Astrocyte (in vitro differentiated cells and primary cell): ENCODE results near the gene ACBD7. TPM values are rescaled to one million over a fixed set of nuclear protein-coding genes. Genes with fewer than 3 reads are reported as not detected.

Source experiments
- DNase-seq: peaks from one replicate; pipeline ENCODE4 v3.0.0-alpha.2; 2010; ENCODE audit warnings: low read depth
- FAIRE-seq: peaks from 2 replicates; lab custom pipeline; 2011; peaks lifted over from hg19 to GRCh38; lab: Jason Lieb, UNC
- H2AFZ ChIP-seq: 2 replicates; pipeline ENCODE4 v1.6.0; 2012; ENCODE audit warnings: low read depth, low read length, inconsistent platforms
- H3K27ac ChIP-seq: 2 replicates; pipeline ENCODE4 v1.5.1; 2011; ENCODE audit warnings: low read depth, low read length, inconsistent platforms
- H3K27me3 ChIP-seq: 2 replicates; pipeline ENCODE4 v1.6.0; 2011; ENCODE audit warnings: low read length, inconsistent platforms; ENCODE audit not compliant: insufficient read depth
- H3K36me3 ChIP-seq: 2 replicates; pipeline ENCODE4 v1.5.1; 2011; ENCODE audit warnings: low read length, inconsistent platforms; ENCODE audit not compliant: insufficient read depth
- H3K4me1 ChIP-seq: 2 replicates; pipeline ENCODE4 v1.5.1; 2011; ENCODE audit warnings: low read length, inconsistent platforms; ENCODE audit not compliant: insufficient read depth
- H3K4me2 ChIP-seq: 2 replicates; pipeline ENCODE4 v1.6.0; 2012; ENCODE audit warnings: low read length, inconsistent platforms
- H3K4me3 ChIP-seq: 2 replicates; pipeline ENCODE4 v1.5.1; 2011; ENCODE audit warnings: low read depth, mild to moderate bottlenecking, low read length, inconsistent platforms; ENCODE audit not compliant: insufficient read depth
- H3K79me2 ChIP-seq: 2 replicates; pipeline ENCODE4 v1.6.0; 2012; ENCODE audit warnings: mild to moderate bottlenecking, low read length, inconsistent platforms; ENCODE audit not compliant: insufficient read depth
- H3K9ac ChIP-seq: 2 replicates; pipeline ENCODE4 v1.6.0; 2012; ENCODE audit warnings: mild to moderate bottlenecking, low read length, inconsistent platforms
- H3K9me3 ChIP-seq: 2 replicates; pipeline ENCODE4 v1.5.1; 2012; ENCODE audit warnings: low read depth, mild to moderate bottlenecking, low read length, inconsistent platforms; ENCODE audit not compliant: insufficient read depth
- H4K20me1 ChIP-seq: 2 replicates; pipeline ENCODE4 v1.6.0; 2012; ENCODE audit warnings: low read length, inconsistent platforms; ENCODE audit not compliant: insufficient read depth
- H3K27ac Mint-ChIP-seq: one replicate; pipeline ENCODE4 v1.8.0; 2021; ENCODE audit warnings: mild to moderate bottlenecking, mixed read lengths; ENCODE audit not compliant: unreplicated experiment
- H3K27me3 Mint-ChIP-seq: one replicate; pipeline ENCODE4 v1.8.0; 2021; ENCODE audit warnings: low read depth, mixed read lengths; ENCODE audit not compliant: unreplicated experiment
- H3K36me3 Mint-ChIP-seq: one replicate; pipeline ENCODE4 v1.8.0; 2021; ENCODE audit warnings: low read depth, mixed read lengths; ENCODE audit not compliant: unreplicated experiment
- H3K4me1 Mint-ChIP-seq: one replicate; pipeline ENCODE4 v1.8.0; 2021; ENCODE audit warnings: low read depth, mixed read lengths; ENCODE audit not compliant: unreplicated experiment
- H3K4me3 Mint-ChIP-seq: one replicate; pipeline ENCODE4 v1.8.0; 2021; ENCODE audit warnings: mild to moderate bottlenecking, moderate library complexity, mixed read lengths; ENCODE audit not compliant: unreplicated experiment
- H3K9me3 Mint-ChIP-seq: one replicate; pipeline ENCODE4 v1.8.0; 2021; ENCODE audit warnings: mild to moderate bottlenecking, mixed read lengths; ENCODE audit not compliant: unreplicated experiment
- EZH2 ChIP-seq: IDR thresholded peaks from 2 replicates; pipeline ENCODE4 v1.6.1; 2012; ENCODE audit warnings: mild to moderate bottlenecking, low read length, inconsistent platforms; ENCODE audit not compliant: insufficient read depth
- total RNA-seq: library from RNA; stranded (reverse); gene quantifications from 2 replicates; pipeline ENCODE4 v1.2.1, GENCODE V29; 2021
- TF ChIP-seq, protein P1 (sequence below): IDR thresholded peaks from 2 replicates; pipeline ENCODE4 v1.5.1; 2011; ENCODE audit warnings: low read depth, mild to moderate bottlenecking, inconsistent platforms, low read length, moderate library complexity; ENCODE audit not compliant: insufficient read depth

ACBD7 gene
- total RNA-seq, 1 donor from 2014 or later, result 0.79 TPM

- Mint-ChIP-seq H3K27ac (no peak overlapping the region), H3K4me3 (no peak overlapping the region), H3K9me3 (peaks cover 19% of the 10 kb centered on the region), H3K36me3 (peaks cover 8% of the 10 kb centered on the region), H3K27me3 (no peaks in the 10 kb centered on the region), H3K4me1 (no peaks in the 10 kb centered on the region)
- Histone ChIP-seq H4K20me1 (no peaks in the 10 kb centered on the region), H3K9ac (no peak overlapping the region), H3K9me3 (peaks cover 4% of the 10 kb centered on the region), H3K36me3 (no peaks in the 10 kb centered on the region), H3K27ac (no peak overlapping the region), H3K4me2 (no peak overlapping the region), H3K79me2 (no peaks in the 10 kb centered on the region), H3K4me1 (no peaks in the 10 kb centered on the region), H3K27me3 (no peaks in the 10 kb centered on the region), H2AFZ (no peak overlapping the region), H3K4me3 (no peak overlapping the region)
- FAIRE-seq, result no peak
- TF ChIP-seq, protein P1, sequence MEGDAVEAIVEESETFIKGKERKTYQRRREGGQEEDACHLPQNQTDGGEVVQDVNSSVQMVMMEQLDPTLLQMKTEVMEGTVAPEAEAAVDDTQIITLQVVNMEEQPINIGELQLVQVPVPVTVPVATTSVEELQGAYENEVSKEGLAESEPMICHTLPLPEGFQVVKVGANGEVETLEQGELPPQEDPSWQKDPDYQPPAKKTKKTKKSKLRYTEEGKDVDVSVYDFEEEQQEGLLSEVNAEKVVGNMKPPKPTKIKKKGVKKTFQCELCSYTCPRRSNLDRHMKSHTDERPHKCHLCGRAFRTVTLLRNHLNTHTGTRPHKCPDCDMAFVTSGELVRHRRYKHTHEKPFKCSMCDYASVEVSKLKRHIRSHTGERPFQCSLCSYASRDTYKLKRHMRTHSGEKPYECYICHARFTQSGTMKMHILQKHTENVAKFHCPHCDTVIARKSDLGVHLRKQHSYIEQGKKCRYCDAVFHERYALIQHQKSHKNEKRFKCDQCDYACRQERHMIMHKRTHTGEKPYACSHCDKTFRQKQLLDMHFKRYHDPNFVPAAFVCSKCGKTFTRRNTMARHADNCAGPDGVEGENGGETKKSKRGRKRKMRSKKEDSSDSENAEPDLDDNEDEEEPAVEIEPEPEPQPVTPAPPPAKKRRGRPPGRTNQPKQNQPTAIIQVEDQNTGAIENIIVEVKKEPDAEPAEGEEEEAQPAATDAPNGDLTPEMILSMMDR, result no peak
- TF ChIP-seq EZH2, result no peak
- DNase-seq, result no peak
Measured at GRCh38 chr10:15069230-15069629, 19.3 kb downstream of the ACBD7 start.

DNA sequence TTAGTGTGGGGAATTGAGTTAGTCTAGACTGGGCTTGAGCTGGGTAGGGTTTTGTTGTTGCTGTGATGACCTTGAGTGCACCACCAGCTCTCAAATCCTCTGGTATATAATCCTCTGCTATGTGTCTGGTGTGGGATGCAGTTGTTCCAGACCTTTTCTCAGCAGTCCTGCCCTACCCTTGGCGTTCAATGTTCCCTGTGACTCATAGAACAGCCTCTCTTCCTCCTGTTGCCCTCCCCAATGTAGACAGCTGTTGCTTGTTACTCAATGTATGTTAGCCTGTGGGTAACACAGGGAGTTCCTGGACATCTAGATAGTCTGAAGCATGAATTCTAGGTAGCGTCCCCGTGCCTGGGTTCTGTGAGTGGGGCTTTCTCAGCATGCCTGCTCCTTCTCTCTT, 19.8 kb downstream of the ACBD7 start:
- Histone ChIP-seq H4K20me1 (no peaks in the 10 kb centered on the region), H3K27ac (no peak overlapping the region), H3K4me2 (no peak overlapping the region), H3K4me3 (no peak overlapping the region), H3K36me3 (no peaks in the 10 kb centered on the region), H3K79me2 (no peaks in the 10 kb centered on the region), H3K9ac (no peak overlapping the region), H3K4me1 (no peaks in the 10 kb centered on the region), H3K9me3 (peaks cover 4% of the 10 kb centered on the region), H2AFZ (no peak overlapping the region), H3K27me3 (no peaks in the 10 kb centered on the region)
- peaks cover 8% of the 10 kb centered on the region for H3K36me3 Mint-ChIP-seq
- no peaks in the 10 kb centered on the region for H3K27me3 Mint-ChIP-seq
- peak; percentile 3 for DNase-seq
- H3K9me3 Mint-ChIP-seq, result peaks cover 19% of the 10 kb centered on the region
- no peak overlapping the region for H3K27ac Mint-ChIP-seq
- no peak for FAIRE-seq
- H3K4me3 Mint-ChIP-seq, result no peak overlapping the region
- no peaks in the 10 kb centered on the region for H3K4me1 Mint-ChIP-seq
- TF ChIP-seq EZH2, result no peak
- TF ChIP-seq, protein P1, result no peak

DNA sequence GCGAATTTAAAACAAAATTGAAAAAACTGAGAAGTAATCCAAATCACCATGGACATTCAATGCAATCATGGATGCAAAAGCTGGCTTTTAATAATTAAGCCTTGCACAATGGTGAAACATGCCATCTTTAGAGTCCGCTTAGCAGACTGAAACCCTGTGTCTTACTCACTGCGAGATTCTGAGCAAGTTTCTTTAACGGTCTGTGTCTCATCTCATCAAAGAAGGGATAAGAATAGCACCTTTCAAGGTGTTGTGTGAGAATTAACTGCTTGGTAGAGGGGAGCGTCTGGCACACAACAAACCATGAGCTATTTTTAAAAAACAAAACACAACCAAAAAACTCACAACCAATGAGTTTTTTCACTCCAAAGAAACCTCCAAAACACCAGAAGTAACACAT, 21.4 kb downstream of the ACBD7 start:
- no peak for TF ChIP-seq EZH2
- TF ChIP-seq, protein P1, result no peak
- Histone ChIP-seq H3K79me2 (no peaks in the 10 kb centered on the region), H2AFZ (no peak overlapping the region), H3K4me3 (no peak overlapping the region), H3K9ac (no peak overlapping the region), H3K4me2 (no peak overlapping the region), H3K27me3 (no peaks in the 10 kb centered on the region), H3K27ac (no peak overlapping the region), H3K4me1 (no peaks in the 10 kb centered on the region), H3K36me3 (no peaks in the 10 kb centered on the region), H4K20me1 (no peaks in the 10 kb centered on the region), H3K9me3 (peaks cover 4% of the 10 kb centered on the region)
- Mint-ChIP-seq H3K27me3 (no peaks in the 10 kb centered on the region), H3K36me3 (peaks cover 3% of the 10 kb centered on the region), H3K9me3 (peaks cover 10% of the 10 kb centered on the region), H3K4me3 (no peak overlapping the region), H3K4me1 (no peaks in the 10 kb centered on the region), H3K27ac (no peak overlapping the region)
- no peak for DNase-seq
- FAIRE-seq, result no peak
